Measurements from ENCODE around the gene CDH23. TPM values are rescaled to one million over a fixed set of nuclear protein-coding genes. Genes with fewer than 3 reads are reported as not detected.

Gene CDH23
- polyA plus RNA-seq, 1 donor from 2014 or later = 6.6 TPM

GRCh38 chr10:71696628-71697326 lies 300.1 kb downstream of the CDH23 start:
- no peaks in the 10 kb centered on the region for H3K9me2 ChIP-seq (ENCODE audit: insufficient read depth, low read length)
- no peak overlapping the region for H3K27ac ChIP-seq (ENCODE audit: low read length)
- no peaks in the 10 kb centered on the region for H3F3A ChIP-seq (ENCODE audit: insufficient read depth, low read length, poor library complexity, severe bottlenecking)
- H3K4me2 ChIP-seq (ENCODE audit: low read length) = no peak overlapping the region
- no peaks in the 10 kb centered on the region for H3K27me3 ChIP-seq (ENCODE audit: insufficient read depth, low read depth, low read length)
- no peaks in the 10 kb centered on the region for H3K79me2 ChIP-seq (replicated peaks; ENCODE audit: insufficient read depth, low read length)
- no peaks in the 10 kb centered on the region for H4K20me1 ChIP-seq (ENCODE audit: insufficient read depth)
- no peak overlapping the region for H3K4me3 ChIP-seq (ENCODE audit: low read length)
- H3K9ac ChIP-seq (ENCODE audit: low read length) = no peak overlapping the region
- TF ChIP-seq SMC3 (conservative IDR thresholded peaks at IDR 0.05; ENCODE audit: poor library complexity) (peak; percentile 79), TAF1 (IDR thresholded peaks at IDR 0.05; ENCODE audit: low read depth) (no peak), REST (IDR thresholded peaks at IDR 0.05; ENCODE audit: borderline replicate concordance) (no peak), CTCF (IDR thresholded peaks at IDR 0.05; ENCODE audit: poor library complexity, severe bottlenecking) (peak; percentile 69), RAD21 (conservative IDR thresholded peaks at IDR 0.05) (peak; percentile 66)
- H2AFZ ChIP-seq (ENCODE audit: low read depth, low read length) = no peak overlapping the region
- no peaks in the 10 kb centered on the region for H3K9me3 ChIP-seq (ENCODE audit: low read length)
- H3K36me3 ChIP-seq (ENCODE audit: insufficient read depth, low read length) = no peaks in the 10 kb centered on the region

GRCh38 chr10:71697938-71698709 lies 301.4 kb downstream of the CDH23 start:
- Histone ChIP-seq H3K36me3 (ENCODE audit: insufficient read depth, low read length) (no peaks in the 10 kb centered on the region), H3K4me2 (ENCODE audit: low read length) (no peak overlapping the region), H4K20me1 (ENCODE audit: insufficient read depth) (no peaks in the 10 kb centered on the region), H3K79me2 (replicated peaks; ENCODE audit: insufficient read depth, low read length) (no peaks in the 10 kb centered on the region), H3K4me3 (ENCODE audit: low read length) (no peak overlapping the region), H3K9ac (ENCODE audit: low read length) (no peak overlapping the region), H3F3A (ENCODE audit: insufficient read depth, low read length, poor library complexity, severe bottlenecking) (no peaks in the 10 kb centered on the region), H3K9me3 (ENCODE audit: low read length) (no peaks in the 10 kb centered on the region), H3K27ac (ENCODE audit: low read length) (no peak overlapping the region), H3K9me2 (ENCODE audit: insufficient read depth, low read length) (no peaks in the 10 kb centered on the region), H2AFZ (ENCODE audit: low read depth, low read length) (no peak overlapping the region), H3K27me3 (ENCODE audit: insufficient read depth, low read depth, low read length) (no peaks in the 10 kb centered on the region)
- TF ChIP-seq CTCF (IDR thresholded peaks at IDR 0.05; ENCODE audit: poor library complexity, severe bottlenecking) (no peak), MXI1 (conservative IDR thresholded peaks at IDR 0.05; ENCODE audit: poor library complexity, severe bottlenecking) (no peak), RAD21 (conservative IDR thresholded peaks at IDR 0.05) (no peak), POLR2AphosphoS5 (IDR thresholded peaks at IDR 0.05) (no peak), SMC3 (conservative IDR thresholded peaks at IDR 0.05; ENCODE audit: poor library complexity) (no peak), EP300 (conservative IDR thresholded peaks at IDR 0.05; ENCODE audit: poor library complexity, severe bottlenecking) (no peak), REST (IDR thresholded peaks at IDR 0.05; ENCODE audit: borderline replicate concordance) (no peak), TAF1 (IDR thresholded peaks at IDR 0.05; ENCODE audit: low read depth) (no peak), EZH2 (IDR thresholded peaks at IDR 0.05; ENCODE audit: borderline replicate concordance, insufficient read depth, low read length, poor library complexity, severe bottlenecking) (no peak)

All from neural cell (in vitro differentiated cells).